ENCODE measurements around the gene NKRF.

Gene NKRF

GRCh38 chrX:119636419-119636818, 30.2 kb upstream of the NKRF start:
- Histone ChIP-seq H3K4me3 (ENCODE audit: low read depth, low read length) (no peak overlapping the region), H3K9me3 (ENCODE audit: control insufficient read depth, insufficient read depth, low read length) (no peaks in the 10 kb centered on the region), H3K4me1 (ENCODE audit: control insufficient read depth, insufficient read depth, low read length) (peaks cover 2% of the 10 kb centered on the region), H3K36me3 (ENCODE audit: control insufficient read depth, insufficient read depth, low read length) (peaks cover 8% of the 10 kb centered on the region), H3K27me3 (ENCODE audit: control insufficient read depth, insufficient read depth, low read length) (no peaks in the 10 kb centered on the region), H3K9ac (ENCODE audit: low read depth, low read length) (no peak overlapping the region)

GRCh38 chrX:119635799-119636198, 29.6 kb upstream of the NKRF start:
- no peak overlapping the region for H3K4me3 ChIP-seq (ENCODE audit: low read depth, low read length)
- H3K9ac ChIP-seq (ENCODE audit: low read depth, low read length), result no peak overlapping the region
- H3K36me3 ChIP-seq (ENCODE audit: control insufficient read depth, insufficient read depth, low read length), result peaks cover 8% of the 10 kb centered on the region
- H3K4me1 ChIP-seq (ENCODE audit: control insufficient read depth, insufficient read depth, low read length), result peaks cover 2% of the 10 kb centered on the region
- no peaks in the 10 kb centered on the region for H3K27me3 ChIP-seq (ENCODE audit: control insufficient read depth, insufficient read depth, low read length)
- no peaks in the 10 kb centered on the region for H3K9me3 ChIP-seq (ENCODE audit: control insufficient read depth, insufficient read depth, low read length)

DNA sequence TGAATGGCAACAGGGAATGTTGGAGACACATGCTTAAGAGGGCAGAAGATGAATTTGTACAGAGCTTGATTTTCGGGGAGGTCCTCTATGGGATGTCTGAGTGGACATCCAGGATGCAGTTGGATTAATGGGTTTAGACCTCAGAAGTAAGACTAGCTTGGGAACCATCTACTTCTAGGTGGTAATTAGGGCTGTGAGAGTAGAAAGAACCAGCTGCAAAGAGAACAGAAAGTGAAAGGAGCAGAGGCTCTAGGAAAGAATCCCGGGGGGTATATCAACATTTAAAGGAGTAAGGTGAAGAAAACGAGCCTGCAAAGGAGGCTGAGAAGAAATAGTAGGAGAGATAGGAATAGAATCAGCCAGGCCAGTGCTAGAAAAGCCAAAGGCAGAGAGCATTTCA, 29.0 kb upstream of the NKRF start:
- Histone ChIP-seq H3K27me3 (ENCODE audit: control insufficient read depth, insufficient read depth, low read length) (no peaks in the 10 kb centered on the region), H3K9ac (ENCODE audit: low read depth, low read length) (no peak overlapping the region), H3K4me1 (ENCODE audit: control insufficient read depth, insufficient read depth, low read length) (peaks cover 2% of the 10 kb centered on the region)

GRCh38 chrX:119625843-119626242, 19.6 kb upstream of the NKRF start:
- no peaks in the 10 kb centered on the region for H3K36me3 ChIP-seq (ENCODE audit: control insufficient read depth, insufficient read depth, low read length)
- no peaks in the 10 kb centered on the region for H3K9me3 ChIP-seq (ENCODE audit: control insufficient read depth, insufficient read depth, low read length)
- no peaks in the 10 kb centered on the region for H3K4me1 ChIP-seq (ENCODE audit: control insufficient read depth, insufficient read depth, low read length)
- no peaks in the 10 kb centered on the region for H3K27me3 ChIP-seq (ENCODE audit: control insufficient read depth, insufficient read depth, low read length)
- no peak overlapping the region for H3K4me3 ChIP-seq (ENCODE audit: low read depth, low read length)
- H3K9ac ChIP-seq (ENCODE audit: low read depth, low read length), result no peak overlapping the region

More for the DNA sequence above, 29.0 kb upstream of the NKRF start:
- H3K9me3 ChIP-seq (ENCODE audit: control insufficient read depth, insufficient read depth, low read length), result no peaks in the 10 kb centered on the region
- H3K36me3 ChIP-seq (ENCODE audit: control insufficient read depth, insufficient read depth, low read length), result peaks cover 8% of the 10 kb centered on the region
- no peak overlapping the region for H3K4me3 ChIP-seq (ENCODE audit: low read depth, low read length)

DNA sequence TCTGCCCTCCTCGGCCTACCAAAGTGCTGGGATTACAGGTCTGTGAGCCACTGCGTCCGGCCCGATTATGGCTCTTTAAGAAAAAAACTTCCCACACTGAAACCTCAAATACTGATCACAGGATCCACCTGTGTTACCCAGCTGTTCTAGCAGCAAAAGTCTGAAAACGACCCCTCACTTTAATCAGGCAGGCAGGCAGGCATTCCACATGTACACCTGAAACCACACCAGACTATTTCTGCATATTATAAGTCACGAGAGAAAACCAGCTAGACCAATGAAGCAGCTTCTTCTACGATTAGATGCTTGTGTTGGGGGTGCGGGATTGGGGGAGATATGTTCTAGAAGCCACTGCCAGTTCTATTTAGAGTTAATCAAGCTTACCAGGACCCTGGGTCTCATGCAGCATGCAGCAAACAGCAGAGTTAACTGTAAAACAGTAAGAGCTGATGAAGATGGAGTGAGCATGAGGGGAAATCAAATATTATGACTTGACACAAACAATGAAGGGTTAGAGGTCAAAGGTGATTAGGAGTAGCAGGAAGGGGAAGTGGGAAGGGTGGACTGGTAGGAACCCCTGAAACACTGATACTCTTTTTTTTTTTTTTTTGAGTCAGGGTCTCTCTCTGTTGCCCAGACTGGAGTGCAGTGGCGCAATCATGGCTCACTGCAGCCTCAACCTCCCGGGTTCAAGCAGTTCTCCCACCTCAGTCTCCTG, 18.9 kb upstream of the NKRF start:
- Histone ChIP-seq H3K9ac (ENCODE audit: low read depth, low read length) (no peak overlapping the region), H3K36me3 (ENCODE audit: control insufficient read depth, insufficient read depth, low read length) (no peaks in the 10 kb centered on the region), H3K4me1 (ENCODE audit: control insufficient read depth, insufficient read depth, low read length) (no peaks in the 10 kb centered on the region), H3K27me3 (ENCODE audit: control insufficient read depth, insufficient read depth, low read length) (no peaks in the 10 kb centered on the region), H3K4me3 (ENCODE audit: low read depth, low read length) (no peak overlapping the region), H3K9me3 (ENCODE audit: control insufficient read depth, insufficient read depth, low read length) (no peaks in the 10 kb centered on the region)

DNA sequence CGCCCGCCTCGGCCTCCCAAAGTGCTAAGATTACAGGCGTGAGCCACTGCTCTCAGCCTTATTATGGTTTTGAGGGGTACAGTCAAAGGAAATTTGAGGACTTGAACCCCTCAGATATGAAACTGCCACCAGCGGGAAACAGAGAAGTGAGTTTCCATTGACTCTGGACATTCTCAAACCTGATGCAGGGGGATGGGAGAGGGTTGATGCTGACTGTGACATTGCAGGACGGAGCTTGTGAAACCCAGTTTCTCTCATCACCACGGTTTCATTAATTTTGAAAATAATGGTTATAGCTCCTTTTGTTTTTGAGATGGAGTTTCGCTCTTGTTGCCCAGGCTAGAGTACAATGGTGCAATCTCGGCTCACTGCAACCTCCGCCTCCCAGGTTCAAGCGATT, 18.2 kb upstream of the NKRF start:
- Histone ChIP-seq H3K9me3 (ENCODE audit: control insufficient read depth, insufficient read depth, low read length) (no peaks in the 10 kb centered on the region), H3K27me3 (ENCODE audit: control insufficient read depth, insufficient read depth, low read length) (no peaks in the 10 kb centered on the region), H3K9ac (ENCODE audit: low read depth, low read length) (no peak overlapping the region), H3K4me3 (ENCODE audit: low read depth, low read length) (no peak overlapping the region), H3K4me1 (ENCODE audit: control insufficient read depth, insufficient read depth, low read length) (no peaks in the 10 kb centered on the region), H3K36me3 (ENCODE audit: control insufficient read depth, insufficient read depth, low read length) (no peaks in the 10 kb centered on the region)

DNA sequence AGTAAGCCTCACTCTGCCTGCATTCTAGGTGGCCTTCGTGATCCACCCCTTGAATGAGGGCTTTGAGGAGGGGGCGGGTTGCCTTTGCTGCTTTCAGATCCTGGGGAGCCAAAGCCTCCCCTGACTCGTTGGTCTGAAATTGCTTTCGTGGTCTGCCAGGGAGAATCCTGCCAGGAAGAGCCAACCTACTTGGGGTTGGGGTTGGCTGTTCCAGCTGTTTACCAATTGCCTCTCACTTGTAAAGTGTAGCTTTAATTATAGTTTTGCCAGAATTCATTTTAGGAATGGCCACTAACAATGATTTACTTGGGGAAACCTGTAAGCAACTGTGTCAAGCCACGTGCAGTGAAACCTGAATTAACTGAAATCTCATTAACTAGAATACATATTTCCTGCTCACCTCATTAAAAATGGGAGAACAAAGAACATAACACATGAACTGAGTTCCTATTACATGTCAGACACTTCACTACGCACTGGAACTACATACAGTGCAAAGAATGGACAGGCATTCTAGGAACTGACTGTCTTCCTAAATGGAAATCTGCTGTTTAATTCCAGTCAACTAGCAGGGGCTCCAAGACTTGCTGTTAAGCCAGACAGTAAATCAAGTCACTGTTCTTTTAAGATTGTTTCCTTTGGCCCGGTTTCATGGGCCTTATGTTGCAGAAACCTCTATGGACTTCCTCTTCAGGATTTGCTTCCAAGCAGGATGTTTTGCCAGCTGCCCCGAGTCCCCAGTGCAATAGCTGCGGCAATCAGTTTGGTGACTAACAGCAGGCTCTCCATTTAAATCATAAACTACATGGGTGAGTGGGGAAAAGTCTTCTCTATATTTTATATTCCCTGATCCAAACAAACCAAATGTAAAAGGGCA, 16.4 kb upstream of the NKRF start:
- Histone ChIP-seq H3K9ac (ENCODE audit: low read depth, low read length) (no peak overlapping the region), H3K4me1 (ENCODE audit: control insufficient read depth, insufficient read depth, low read length) (peaks cover 2% of the 10 kb centered on the region), H3K4me3 (ENCODE audit: low read depth, low read length) (no peak overlapping the region), H3K36me3 (ENCODE audit: control insufficient read depth, insufficient read depth, low read length) (no peaks in the 10 kb centered on the region), H3K27me3 (ENCODE audit: control insufficient read depth, insufficient read depth, low read length) (no peaks in the 10 kb centered on the region), H3K9me3 (ENCODE audit: control insufficient read depth, insufficient read depth, low read length) (no peaks in the 10 kb centered on the region)

DNA sequence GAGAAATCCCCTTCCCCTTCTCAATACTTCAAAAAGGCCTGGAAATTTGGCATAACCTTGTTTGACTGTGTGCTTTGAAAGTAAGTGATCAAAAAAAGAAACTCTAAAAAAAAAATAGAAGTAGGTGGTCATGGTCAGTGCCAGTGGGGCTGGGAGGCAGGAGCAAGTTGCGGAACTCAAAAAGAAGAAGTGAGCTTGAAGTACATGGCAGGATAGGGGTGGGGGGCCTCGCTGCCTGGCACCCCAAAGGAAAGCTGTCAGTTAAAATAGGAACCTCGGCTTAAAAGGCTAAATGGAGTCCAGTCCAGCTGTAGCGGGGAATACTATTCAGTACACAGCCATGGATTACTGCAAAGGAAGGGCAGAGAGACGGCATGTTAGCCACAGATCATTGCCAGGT, 12.2 kb upstream of the NKRF start:
- H3K9ac ChIP-seq (ENCODE audit: low read depth, low read length), result no peak overlapping the region
- H3K9me3 ChIP-seq (ENCODE audit: control insufficient read depth, insufficient read depth, low read length), result no peaks in the 10 kb centered on the region
- no peaks in the 10 kb centered on the region for H3K27me3 ChIP-seq (ENCODE audit: control insufficient read depth, insufficient read depth, low read length)
- no peaks in the 10 kb centered on the region for H3K36me3 ChIP-seq (ENCODE audit: control insufficient read depth, insufficient read depth, low read length)
- H3K4me3 ChIP-seq (ENCODE audit: low read depth, low read length), result no peak overlapping the region
- peaks cover 2% of the 10 kb centered on the region for H3K4me1 ChIP-seq (ENCODE audit: control insufficient read depth, insufficient read depth, low read length)

DNA sequence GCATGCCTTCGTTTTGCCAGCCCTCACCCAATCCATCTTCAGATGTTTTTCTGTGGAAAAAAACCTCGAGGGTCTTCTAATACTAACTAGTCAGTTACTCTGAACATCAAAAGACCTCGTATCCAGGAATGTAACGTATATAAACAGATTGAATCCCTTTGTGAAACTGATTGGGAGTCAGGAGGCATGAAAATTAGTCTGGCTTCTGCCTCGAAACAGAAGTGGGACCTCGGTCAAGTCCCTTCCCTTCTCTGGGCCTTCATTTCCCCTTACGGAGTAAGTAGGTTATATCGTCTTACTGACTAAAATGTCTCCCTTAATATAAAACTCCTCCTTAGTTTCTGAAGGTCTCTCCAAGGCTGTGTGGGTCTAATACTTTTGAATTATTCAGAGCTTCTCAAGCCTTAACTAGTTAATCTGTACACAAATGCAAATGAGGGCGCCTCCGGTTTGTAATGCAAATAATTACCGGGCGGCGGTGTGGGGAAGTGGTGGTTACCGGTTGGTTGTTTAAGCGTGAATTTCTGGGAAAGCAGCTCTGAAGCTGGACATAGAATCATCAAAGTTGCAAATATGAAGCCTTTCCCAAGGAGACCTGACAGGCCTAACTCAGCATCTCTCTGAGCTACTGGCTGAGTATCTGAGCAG, 11.4 kb upstream of the NKRF start:
- H3K36me3 ChIP-seq (ENCODE audit: control insufficient read depth, insufficient read depth, low read length), result no peaks in the 10 kb centered on the region
- H3K9ac ChIP-seq (ENCODE audit: low read depth, low read length), result no peak overlapping the region
- H3K4me3 ChIP-seq (ENCODE audit: low read depth, low read length), result no peak overlapping the region
- no peaks in the 10 kb centered on the region for H3K9me3 ChIP-seq (ENCODE audit: control insufficient read depth, insufficient read depth, low read length)
- H3K27me3 ChIP-seq (ENCODE audit: control insufficient read depth, insufficient read depth, low read length), result no peaks in the 10 kb centered on the region
- H3K4me1 ChIP-seq (ENCODE audit: control insufficient read depth, insufficient read depth, low read length), result peaks cover 2% of the 10 kb centered on the region

DNA sequence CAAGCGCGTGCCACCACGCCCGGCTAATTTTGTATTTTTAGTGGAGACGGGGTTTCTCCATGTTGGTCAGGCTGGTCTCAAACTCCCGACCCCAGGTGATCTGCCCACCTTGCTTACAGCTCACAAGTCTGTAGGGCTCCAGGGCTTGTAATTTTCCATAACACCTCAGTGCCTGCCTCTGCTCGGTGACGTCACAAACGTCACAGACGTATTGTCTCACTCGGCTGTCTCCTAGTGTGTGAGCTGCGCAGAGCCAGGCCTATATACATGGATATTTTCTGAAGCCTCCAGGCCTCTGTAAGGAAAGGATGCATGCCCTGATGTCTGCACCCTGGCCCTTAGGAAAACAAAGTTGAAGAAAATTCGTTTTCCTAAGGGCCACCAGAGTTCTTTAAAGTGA, 8.6 kb upstream of the NKRF start:
- H3K4me3 ChIP-seq (ENCODE audit: low read depth, low read length), result no peak overlapping the region
- peaks cover 2% of the 10 kb centered on the region for H3K4me1 ChIP-seq (ENCODE audit: control insufficient read depth, insufficient read depth, low read length)
- H3K9me3 ChIP-seq (ENCODE audit: control insufficient read depth, insufficient read depth, low read length), result no peaks in the 10 kb centered on the region
- H3K36me3 ChIP-seq (ENCODE audit: control insufficient read depth, insufficient read depth, low read length), result no peaks in the 10 kb centered on the region
- no peaks in the 10 kb centered on the region for H3K27me3 ChIP-seq (ENCODE audit: control insufficient read depth, insufficient read depth, low read length)
- H3K9ac ChIP-seq (ENCODE audit: low read depth, low read length), result no peak overlapping the region

DNA sequence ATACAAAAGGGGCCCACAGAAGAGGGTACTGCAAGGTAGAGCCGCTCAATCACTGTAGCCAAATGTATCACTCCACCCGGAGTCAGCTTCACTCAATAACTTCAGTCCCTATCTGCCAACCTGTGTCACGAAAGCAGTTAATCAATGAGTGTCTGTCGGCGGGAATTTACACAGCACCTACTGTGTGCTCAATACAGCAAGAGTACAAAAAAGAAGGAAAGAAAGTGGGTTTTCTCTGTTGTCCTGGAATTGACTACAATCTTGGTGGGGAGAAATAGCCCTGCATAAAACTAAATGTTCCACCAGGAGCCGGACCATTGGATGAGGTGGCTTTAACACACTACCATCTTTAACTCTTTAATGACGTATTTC, 780 bp upstream of the NKRF start:
- H3K4me3 ChIP-seq (ENCODE audit: low read depth, low read length), result peak overlapping the region; percentile 54
- H3K27me3 ChIP-seq (ENCODE audit: control insufficient read depth, insufficient read depth, low read length), result peaks cover 34% of the 10 kb centered on the region
- no peaks in the 10 kb centered on the region for H3K36me3 ChIP-seq (ENCODE audit: control insufficient read depth, insufficient read depth, low read length)
- H3K4me1 ChIP-seq (ENCODE audit: control insufficient read depth, insufficient read depth, low read length), result no peaks in the 10 kb centered on the region
- no peak overlapping the region for H3K9ac ChIP-seq (ENCODE audit: low read depth, low read length)
- H3K9me3 ChIP-seq (ENCODE audit: control insufficient read depth, insufficient read depth, low read length), result no peaks in the 10 kb centered on the region

All from iPS-15b (cell line).